ENCODE measurements around the gene OTOP2.

Gene OTOP2

GRCh38 chr17:74925242-74925641, 1.2 kb downstream of the OTOP2 start:
- H3K4me3 ChIP-seq (ENCODE audit: low read depth, low read length) = no peak overlapping the region
- no peak for DNase-seq (ENCODE audit: low read depth)
- no peak for TF ChIP-seq CTCF (IDR thresholded peaks at IDR 0.05; ENCODE audit: low read depth, low read length, missing control alignments)
- in situ Hi-C loops (cut with HindIII; ENCODE audit: low sequenced_read_pairs) = no loop called here

GRCh38 chr17:74928786-74929185, 4.7 kb downstream of the OTOP2 start:
- no peak for TF ChIP-seq CTCF (IDR thresholded peaks at IDR 0.05; ENCODE audit: low read depth, low read length, missing control alignments)
- no peak overlapping the region for H3K4me3 ChIP-seq (ENCODE audit: low read depth, low read length)
- in situ Hi-C loops (cut with HindIII; ENCODE audit: low sequenced_read_pairs) = no loop called here
- DNase-seq (ENCODE audit: low read depth) = no peak

GRCh38 chr17:74930535-74931036, 6.5 kb downstream of the OTOP2 start:
- no peak for DNase-seq (ENCODE audit: low read depth)
- in situ Hi-C loops (cut with HindIII; ENCODE audit: low sequenced_read_pairs) = no loop called here
- TF ChIP-seq CTCF (IDR thresholded peaks at IDR 0.05; ENCODE audit: low read depth, low read length, missing control alignments) = no peak
- H3K4me3 ChIP-seq (ENCODE audit: low read depth, low read length) = no peak overlapping the region

- no peak overlapping the region for H3K4me3 ChIP-seq (ENCODE audit: low read depth, low read length)
- in situ Hi-C loops (cut with HindIII; ENCODE audit: low sequenced_read_pairs) = no loop called here
- DNase-seq (ENCODE audit: low read depth) = no peak
- TF ChIP-seq CTCF (IDR thresholded peaks at IDR 0.05; ENCODE audit: low read depth, low read length, missing control alignments) = no peak
Measured at GRCh38 chr17:74935048-74935447, 11.0 kb downstream of the OTOP2 start.

- no peak for TF ChIP-seq CTCF (IDR thresholded peaks at IDR 0.05; ENCODE audit: low read depth, low read length, missing control alignments)
- in situ Hi-C loops (cut with HindIII; ENCODE audit: low sequenced_read_pairs) = no loop called here
- no peak for DNase-seq (ENCODE audit: low read depth)
- no peak within 1 kb of the TSS for H3K4me3 ChIP-seq (ENCODE audit: low read depth, low read length)
Measured at GRCh38 chr17:74935585-74936469, 11.8 kb downstream of the OTOP2 start, which contains the start of gene OTOP3. TSS of gene OTOP3 (plus strand) at chr17:74935898. CDS start at chr17:74935922, 24 bp downstream.

- DNase-seq (ENCODE audit: low read depth) = no peak
- H3K4me3 ChIP-seq (ENCODE audit: low read depth, low read length) = no peak overlapping the region
- no peak for TF ChIP-seq CTCF (IDR thresholded peaks at IDR 0.05; ENCODE audit: low read depth, low read length, missing control alignments)
- in situ Hi-C loops (cut with HindIII; ENCODE audit: low sequenced_read_pairs) = no loop called here
Measured at GRCh38 chr17:74936470-74936799, 12.4 kb downstream of the OTOP2 start.
